Stimulated activated CD8-positive, alpha-beta memory T cell treated with anti-CD3 and anti-CD28 coated beads, Interleukin-4, amount 100 ng/mL, for 24 hours (primary cell): ENCODE results near the gene ADGRG6.

ENCODE experiments used
- DNase-seq: peaks from one replicate; pipeline ENCODE4 v3.0.0-alpha.2; 2020; ENCODE audit warnings: low read depth

ADGRG6 gene

DNA sequence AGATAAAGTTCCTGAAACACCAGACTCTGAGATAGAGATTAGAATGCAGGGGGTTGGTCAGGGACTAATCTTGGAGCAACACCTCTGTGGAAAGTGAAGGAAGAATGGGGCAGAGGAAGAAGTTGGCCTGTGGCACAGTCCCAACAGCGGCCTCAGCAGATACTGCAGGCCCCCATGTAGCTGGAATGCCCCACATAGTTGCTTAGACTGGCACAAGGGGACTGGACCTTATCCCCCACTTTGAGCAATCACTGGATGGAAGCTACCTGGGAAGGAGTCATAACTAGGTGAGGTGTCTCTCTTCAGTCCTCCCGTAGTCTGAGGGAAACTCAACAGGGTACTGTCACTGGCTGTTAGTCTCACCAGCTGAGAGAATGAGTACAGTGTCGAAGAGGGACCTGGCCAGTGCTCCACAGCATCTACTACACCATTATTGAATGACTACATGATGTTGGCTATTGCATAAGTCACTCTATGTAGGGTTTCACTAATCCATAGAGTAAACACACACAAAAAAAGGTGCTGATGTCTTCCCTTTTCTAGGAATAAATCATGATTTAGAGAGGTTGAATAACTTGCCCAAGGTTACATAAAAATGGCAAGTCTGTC lies 47.5 kb downstream of the ADGRG6 start:
- no peak for DNase-seq

GRCh38 chr6:142350309-142350708 lies 48.5 kb downstream of the ADGRG6 start:
- DNase-seq = no peak

GRCh38 chr6:142353690-142354089 lies 51.9 kb downstream of the ADGRG6 start:
- DNase-seq = no peak

GRCh38 chr6:142354650-142355049 lies 52.8 kb downstream of the ADGRG6 start:
- DNase-seq = no peak

GRCh38 chr6:142355520-142356174 lies 53.8 kb downstream of the ADGRG6 start:
- DNase-seq = no peak

- DNase-seq = no peak
These were observed 54.5 kb downstream of the ADGRG6 start for GRCh38 chr6:142356201-142356883.

DNA sequence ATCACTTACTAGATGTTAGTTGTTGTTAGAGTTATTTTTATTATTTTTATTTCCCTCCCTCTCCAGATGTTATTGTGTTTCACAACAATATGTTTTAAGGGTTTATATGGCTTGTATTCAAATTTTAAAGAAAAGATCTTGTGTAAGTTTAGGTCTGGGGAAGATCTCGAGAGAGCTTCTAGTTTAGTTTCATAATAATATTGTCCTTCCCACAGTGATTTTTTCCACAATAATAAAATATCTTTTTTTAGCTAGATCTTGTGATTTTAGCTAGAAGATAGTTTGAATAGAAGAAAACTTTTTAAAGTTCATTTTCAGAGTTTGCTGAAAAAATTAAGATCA lies 55.0 kb downstream of the ADGRG6 start:
- no peak for DNase-seq

GRCh38 chr6:142357879-142358278 lies 56.1 kb downstream of the ADGRG6 start:
- no peak for DNase-seq

DNA sequence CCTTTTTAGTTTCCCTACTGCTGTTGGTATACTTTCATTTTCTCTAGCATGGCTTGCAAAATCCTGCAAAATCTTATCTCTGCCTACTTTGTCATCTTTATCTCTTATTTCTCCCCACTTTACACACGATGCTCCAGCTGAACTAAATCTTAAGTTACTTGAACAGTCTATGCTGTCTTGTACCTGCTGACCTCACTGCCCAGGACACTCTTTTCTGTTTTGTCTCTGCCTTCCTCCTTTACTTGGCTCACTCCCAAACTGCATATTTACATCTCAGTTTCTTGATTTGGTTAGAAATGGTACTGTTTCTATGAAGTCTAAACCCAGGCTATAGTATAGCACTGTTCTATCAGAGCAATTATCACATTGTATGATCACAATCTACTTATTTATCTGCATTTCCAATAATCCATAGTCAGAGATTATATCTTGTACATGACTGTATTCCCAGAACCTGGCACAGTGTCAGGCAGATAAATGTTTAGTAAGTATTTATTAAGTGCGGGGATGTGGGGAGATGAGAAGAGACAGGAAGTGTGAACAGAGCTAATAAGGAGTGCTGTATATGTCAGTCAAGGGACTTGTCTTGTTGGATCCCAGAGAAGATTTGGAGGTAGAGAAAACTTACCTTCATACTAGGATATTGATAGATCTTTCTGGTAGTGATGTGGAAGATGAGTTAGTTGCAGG lies 57.6 kb downstream of the ADGRG6 start:
- DNase-seq = no peak

DNA sequence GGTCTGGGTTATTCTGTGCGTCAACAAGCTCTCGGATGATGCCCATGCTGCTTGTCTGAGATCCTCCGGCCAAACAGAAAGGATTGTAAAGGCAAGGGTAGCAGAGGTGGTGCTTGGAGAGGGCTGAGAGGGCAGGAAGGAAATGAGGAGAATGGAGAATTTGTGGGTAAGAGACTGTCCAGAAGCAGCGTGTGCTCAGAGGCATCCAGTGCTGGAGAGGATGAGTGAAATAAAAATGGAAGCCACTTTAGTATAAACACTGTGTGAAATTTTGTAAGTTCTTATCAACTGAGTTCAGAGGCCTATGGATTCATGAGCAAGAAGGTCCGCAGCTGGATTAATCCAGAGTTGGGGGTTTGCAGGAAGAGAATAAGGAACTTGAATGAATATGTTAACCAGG lies 59.5 kb downstream of the ADGRG6 start:
- DNase-seq = no peak

DNA sequence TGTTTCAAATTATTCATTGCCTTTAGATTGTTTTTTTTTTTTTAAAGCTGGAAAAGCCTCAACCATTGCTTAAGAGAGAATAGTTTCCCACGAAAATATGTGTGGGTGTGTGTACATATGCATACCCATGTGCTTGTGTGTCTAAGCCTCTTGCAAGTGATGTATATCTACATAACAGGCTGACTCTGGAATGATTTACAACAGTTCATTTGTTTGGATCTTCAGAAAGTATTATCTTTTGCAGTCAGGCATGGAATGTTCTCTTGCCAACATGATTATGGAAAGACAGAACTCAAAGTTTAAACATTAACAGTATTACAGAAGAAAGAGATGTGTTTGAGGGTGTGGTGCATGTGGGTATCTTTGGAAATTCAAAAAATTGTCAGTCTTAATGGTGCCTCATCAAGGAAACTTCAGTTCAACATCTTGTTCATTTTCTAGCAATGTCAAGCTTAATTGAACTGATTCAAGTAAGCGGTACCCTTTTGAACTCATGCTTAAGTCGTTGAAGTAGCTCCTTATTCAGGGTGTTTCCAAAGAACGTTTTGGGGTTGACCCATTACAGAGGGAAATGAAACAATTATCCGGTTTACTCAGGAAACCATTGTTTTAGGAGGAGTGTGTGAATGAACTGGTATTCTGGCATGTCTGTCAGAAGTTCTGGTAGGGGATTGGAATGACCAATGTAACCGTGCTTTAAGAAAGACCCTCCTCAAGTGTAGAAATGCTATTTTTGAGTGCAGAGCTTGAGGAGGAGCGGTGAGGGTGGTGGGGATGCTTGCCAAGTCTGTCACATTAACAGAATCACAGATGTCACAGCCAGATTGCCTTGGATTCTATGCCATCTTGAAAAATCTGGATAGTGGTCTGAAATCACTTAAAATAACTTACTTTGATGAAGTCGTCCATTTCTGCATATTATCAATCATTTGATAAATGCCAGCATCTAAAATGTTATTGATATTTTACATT lies 60.3 kb downstream of the ADGRG6 start:
- DNase-seq = no peak

- DNase-seq = no peak
These were observed 65.3 kb downstream of the ADGRG6 start for GRCh38 chr6:142367061-142367460.

DNA sequence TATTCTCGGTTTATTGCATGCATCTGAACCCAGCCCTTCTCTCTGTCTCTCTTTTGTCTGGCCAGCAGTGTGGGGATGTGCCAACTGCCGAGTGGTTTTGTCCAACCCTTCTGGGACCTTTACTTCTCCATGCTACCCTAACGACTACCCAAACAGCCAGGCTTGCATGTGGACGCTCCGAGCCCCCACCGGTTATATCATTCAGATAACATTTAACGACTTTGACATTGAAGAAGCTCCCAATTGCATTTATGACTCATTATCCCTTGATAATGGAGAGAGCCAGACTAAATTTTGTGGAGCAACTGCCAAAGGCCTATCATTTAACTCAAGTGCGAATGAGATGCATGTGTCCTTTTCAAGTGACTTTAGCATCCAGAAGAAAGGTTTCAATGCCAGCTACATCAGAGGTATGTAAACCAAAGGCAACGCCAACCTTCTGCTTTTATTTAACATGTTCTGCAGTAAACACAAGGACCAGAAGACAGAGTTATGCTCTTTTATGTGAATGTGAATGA lies 65.8 kb downstream of the ADGRG6 start:
- DNase-seq = no peak

DNA sequence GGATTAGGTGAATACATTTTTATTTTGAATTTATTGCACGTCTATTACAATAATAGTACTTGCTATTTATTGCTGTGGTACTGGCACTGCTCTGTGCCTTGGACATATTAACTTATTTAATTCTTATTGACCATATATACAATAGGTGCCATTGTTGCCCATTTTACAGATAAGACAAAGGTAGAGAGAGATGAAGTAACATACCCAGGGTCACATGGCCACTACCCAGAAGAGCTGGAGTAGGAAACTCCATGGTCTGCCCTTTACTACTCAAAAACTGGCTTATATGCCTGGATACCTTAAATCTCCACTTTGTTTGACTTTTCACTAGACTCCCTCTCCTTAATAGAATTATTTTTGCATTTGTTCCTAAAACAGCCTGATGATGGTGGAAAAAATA lies 67.5 kb downstream of the ADGRG6 start:
- no peak for DNase-seq

DNA sequence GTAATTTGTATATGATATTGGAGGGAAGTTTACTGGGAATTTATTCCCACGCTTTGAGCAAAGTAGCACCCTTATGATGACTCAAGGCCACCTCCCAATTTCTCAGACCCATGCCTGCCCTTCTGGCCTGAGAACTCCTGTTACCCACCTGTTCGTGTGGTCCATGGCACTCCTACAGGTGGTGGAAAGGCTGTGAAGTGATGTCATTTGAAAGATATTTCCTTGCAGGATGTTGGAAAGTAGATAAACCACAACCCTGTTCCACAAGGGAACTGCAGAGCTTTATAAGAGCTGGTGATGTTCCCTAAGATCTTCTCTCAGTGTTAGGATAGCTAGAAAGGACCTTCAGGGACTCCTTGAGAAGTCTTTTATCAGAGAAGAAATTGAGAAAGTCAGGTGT lies 70.5 kb downstream of the ADGRG6 start:
- no peak for DNase-seq

DNA sequence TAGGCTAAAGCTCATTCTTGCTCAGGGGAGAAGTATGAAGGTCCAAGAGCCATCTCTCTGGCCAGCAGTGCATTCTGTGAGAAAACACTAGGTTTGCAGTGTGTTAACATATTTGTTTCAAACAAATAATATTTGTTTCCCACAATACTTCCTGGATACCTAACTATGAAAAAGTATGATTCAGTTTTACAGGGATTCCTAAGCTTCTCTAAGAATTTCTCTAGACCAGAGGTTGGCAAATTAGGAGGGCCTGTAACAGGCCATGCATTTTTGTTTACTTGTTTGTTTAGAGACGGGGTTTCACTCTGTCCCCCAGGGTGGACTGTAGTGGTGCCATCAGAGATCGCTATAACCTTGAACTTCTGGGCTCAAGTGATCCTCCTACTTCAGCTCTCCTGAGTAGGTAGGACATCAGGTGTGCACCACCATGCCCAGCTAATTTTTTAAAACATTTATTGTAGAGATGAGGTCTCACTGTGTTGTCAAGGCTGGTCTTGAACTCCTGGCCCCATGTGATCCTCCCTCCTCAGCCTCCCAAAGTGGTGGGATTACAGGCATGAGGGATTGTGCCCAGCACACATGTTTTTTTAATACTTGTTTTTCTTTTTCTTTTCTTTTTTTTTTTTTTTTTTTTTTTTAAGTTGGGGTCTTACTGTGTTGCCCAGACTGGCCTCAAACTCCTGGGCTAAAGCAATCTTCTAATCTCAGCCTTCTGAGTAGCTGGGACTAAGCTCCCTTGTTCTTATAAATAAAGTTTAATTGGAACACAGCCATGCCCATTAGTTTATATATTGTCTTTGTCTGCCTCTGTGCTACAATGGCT lies 71.7 kb downstream of the ADGRG6 start:
- DNase-seq = no peak

- no peak for DNase-seq
These were observed 72.4 kb downstream of the ADGRG6 start for GRCh38 chr6:142374091-142374770.

DNA sequence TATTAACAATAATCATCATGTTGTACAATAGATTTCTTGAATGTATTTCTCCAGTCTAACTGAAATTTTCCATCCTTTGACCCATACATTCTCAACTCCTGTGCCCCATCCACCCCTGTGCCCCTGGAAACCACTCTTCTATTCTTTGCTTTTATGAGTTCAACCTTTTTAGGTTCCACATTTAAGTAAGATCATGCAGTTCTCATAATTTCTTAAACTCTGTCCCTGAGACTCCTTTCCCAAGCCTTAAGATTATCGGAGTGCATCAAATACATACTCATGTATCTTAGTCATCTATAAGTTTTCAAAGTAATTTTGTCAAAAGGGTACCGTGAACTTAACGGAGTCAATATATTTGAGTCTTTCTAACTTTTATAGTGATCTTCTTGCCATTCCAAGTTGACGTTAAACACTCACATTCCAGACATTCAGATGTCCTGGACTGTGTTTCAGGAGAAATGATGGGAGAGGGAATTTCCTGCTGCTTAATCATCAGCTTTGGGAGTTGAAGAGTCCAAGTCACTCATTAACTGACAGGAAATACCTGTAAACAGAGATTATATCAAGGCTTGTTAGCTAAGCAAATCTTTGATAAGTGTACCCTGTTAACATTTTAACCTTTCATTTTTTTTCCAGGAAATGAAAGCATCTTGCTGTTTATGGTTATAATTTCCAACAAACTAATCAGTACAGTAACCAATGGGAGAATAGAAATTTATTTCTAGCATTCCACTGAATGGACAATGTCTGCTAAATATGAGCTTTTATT lies 73.3 kb downstream of the ADGRG6 start:
- DNase-seq = no peak

DNA sequence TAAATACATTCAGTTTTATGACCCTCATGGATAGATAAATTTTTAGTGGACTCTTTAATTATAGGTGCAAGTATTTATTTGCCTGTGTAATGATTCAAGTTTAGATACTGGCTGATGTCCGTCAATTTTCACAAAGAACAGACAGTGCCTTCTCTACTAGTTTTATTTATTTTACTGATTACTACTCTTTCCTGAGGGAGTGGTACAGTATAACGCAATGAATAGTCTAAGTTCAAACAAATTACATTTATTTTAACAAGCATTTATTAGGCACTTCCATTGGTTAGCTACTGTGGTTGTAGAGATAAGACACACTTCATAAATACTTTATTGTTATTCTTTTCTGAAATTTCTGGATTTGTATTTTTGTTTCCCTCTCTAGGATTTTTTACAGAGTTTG lies 74.3 kb downstream of the ADGRG6 start:
- no peak for DNase-seq
